AG10803 (cell line): ENCODE results near the gene SPATA17.

Experiments used
- DNase-seq: peaks from one replicate; pipeline ENCODE4 v3.0.0; 2010; ENCODE audit warnings: low read depth
- H3K4me3 ChIP-seq: 2 replicates; pipeline ENCODE4 v1.5.1; 2011; ENCODE audit warnings: mild to moderate bottlenecking, low read length, control low read depth
- CTCF ChIP-seq: conservative IDR thresholded peaks from 2 replicates; pipeline ENCODE4 v1.5.1; 2011; ENCODE audit warnings: mild to moderate bottlenecking, low read length, control low read depth, inconsistent platforms

Gene SPATA17

GRCh38 chr1:217642455-217642854, 11.3 kb downstream of the SPATA17 start:
- no peak for TF ChIP-seq CTCF

GRCh38 chr1:217647791-217648190, 16.6 kb downstream of the SPATA17 start:
- no peak for DNase-seq
- no peak overlapping the region for H3K4me3 ChIP-seq
- TF ChIP-seq CTCF: no peak

More at GRCh38 chr1:217642455-217642854, 11.3 kb downstream of the SPATA17 start:
- no peak overlapping the region for H3K4me3 ChIP-seq
- no peak for DNase-seq

GRCh38 chr1:217650674-217651073, 19.5 kb downstream of the SPATA17 start:
- DNase-seq: no peak
- no peak for TF ChIP-seq CTCF

GRCh38 chr1:217660353-217661062, 29.4 kb downstream of the SPATA17 start:
- peak; percentile 58 for DNase-seq
- no peak overlapping the region for H3K4me3 ChIP-seq
- peak; percentile 68 for TF ChIP-seq CTCF

More at GRCh38 chr1:217650674-217651073, 19.5 kb downstream of the SPATA17 start:
- no peak overlapping the region for H3K4me3 ChIP-seq

- TF ChIP-seq CTCF: no peak
- no peak overlapping the region for H3K4me3 ChIP-seq
- no peak for DNase-seq
These were observed 30.3 kb downstream of the SPATA17 start for GRCh38 chr1:217661407-217661806.

GRCh38 chr1:217668351-217668940, 37.3 kb downstream of the SPATA17 start:
- no peak for TF ChIP-seq CTCF
- no peak overlapping the region for H3K4me3 ChIP-seq
- DNase-seq: no peak

- DNase-seq: no peak
- no peak for TF ChIP-seq CTCF
- no peak overlapping the region for H3K4me3 ChIP-seq
These were observed 42.2 kb downstream of the SPATA17 start for GRCh38 chr1:217673387-217673786.
